HepG2 (cell line): ENCODE measurements around the gene ZNF652. TPM values are rescaled to one million over a fixed set of nuclear protein-coding genes. Genes with fewer than 3 reads are reported as not detected.

Source experiments
- CENPT ChIP-seq: sonication (generic); formaldehyde crosslinking; IDR thresholded peaks from 2 replicates; pipeline ENCODE4 v1.8.0; 2022; ENCODE audit warnings: low read depth, mild to moderate bottlenecking, moderate library complexity, missing genetic modification reagents
- LRRFIP1 ChIP-seq: sonication (generic); formaldehyde crosslinking; conservative IDR thresholded peaks from 2 replicates; pipeline ENCODE4 v1.4.0; 2020; ENCODE audit warnings: missing genetic modification reagents
- MLXIP ChIP-seq: sonication (generic); formaldehyde crosslinking; IDR thresholded peaks from 2 replicates; pipeline ENCODE4 v1.9.0; 2021; ENCODE audit warnings: missing genetic modification reagents, borderline replicate concordance
- MTA3 ChIP-seq: sonication (generic); formaldehyde crosslinking; IDR thresholded peaks from 2 replicates; pipeline ENCODE4 v1.4.0; 2020; ENCODE audit warnings: missing genetic modification reagents
- TBX3 ChIP-seq: fragments of 450-650 bp; IDR thresholded peaks from 2 replicates; pipeline ENCODE4 v1.6.1; 2017; ENCODE audit warnings: antibody characterized with exemption, mild to moderate bottlenecking, inconsistent platforms, borderline replicate concordance
- ZNF766 ChIP-seq: sonication (generic); formaldehyde crosslinking; IDR thresholded peaks from 2 replicates; pipeline ENCODE4 v1.5.0; 2020; ENCODE audit warnings: missing genetic modification reagents, borderline replicate concordance
- ZSCAN31 ChIP-seq: sonication (generic); formaldehyde crosslinking; IDR thresholded peaks from 2 replicates; pipeline ENCODE4 v1.5.0; 2020; ENCODE audit warnings: low read depth, mild to moderate bottlenecking, missing genetic modification reagents
- polyA plus RNA-seq, 8 experiments: library from polyadenylated mRNA; depleted of rRNA in 3 of 8; stranded (reverse) in 7 of 8; unstranded in 1 of 8; fragments of >200 nt; fragmentation: Illumina TruSeq in 4 of 8; extraction: Trizol in 4 of 8; gene quantifications; 2 replicates each; pipeline versions ENCODE4 v1.2.1 to v1.2.3, GENCODE V29; 2011 to 2016; ENCODE audit warnings: low read depth in 4 of 8, missing spikeins in 1 of 8, mixed read lengths in 1 of 8; ENCODE audit not compliant: insufficient read depth in 1 of 8
- total RNA-seq, 5 experiments: library from RNA; depleted of rRNA; stranded (reverse); fragments of >200 nt; fragmentation: Illumina TruSeq; extraction: Trizol; gene quantifications; 2 replicates each; pipeline ENCODE4 v1.2.3, GENCODE V29; 2016; ENCODE audit warnings: low read depth in 1 of 5

The ZNF652 gene
- total and polyA plus RNA-seq, 2 of the 13 experiments (the other 11 are each of a cell fraction or from before 2014, with no cell fraction given), result 16.2 to 30.2 TPM

DNA sequence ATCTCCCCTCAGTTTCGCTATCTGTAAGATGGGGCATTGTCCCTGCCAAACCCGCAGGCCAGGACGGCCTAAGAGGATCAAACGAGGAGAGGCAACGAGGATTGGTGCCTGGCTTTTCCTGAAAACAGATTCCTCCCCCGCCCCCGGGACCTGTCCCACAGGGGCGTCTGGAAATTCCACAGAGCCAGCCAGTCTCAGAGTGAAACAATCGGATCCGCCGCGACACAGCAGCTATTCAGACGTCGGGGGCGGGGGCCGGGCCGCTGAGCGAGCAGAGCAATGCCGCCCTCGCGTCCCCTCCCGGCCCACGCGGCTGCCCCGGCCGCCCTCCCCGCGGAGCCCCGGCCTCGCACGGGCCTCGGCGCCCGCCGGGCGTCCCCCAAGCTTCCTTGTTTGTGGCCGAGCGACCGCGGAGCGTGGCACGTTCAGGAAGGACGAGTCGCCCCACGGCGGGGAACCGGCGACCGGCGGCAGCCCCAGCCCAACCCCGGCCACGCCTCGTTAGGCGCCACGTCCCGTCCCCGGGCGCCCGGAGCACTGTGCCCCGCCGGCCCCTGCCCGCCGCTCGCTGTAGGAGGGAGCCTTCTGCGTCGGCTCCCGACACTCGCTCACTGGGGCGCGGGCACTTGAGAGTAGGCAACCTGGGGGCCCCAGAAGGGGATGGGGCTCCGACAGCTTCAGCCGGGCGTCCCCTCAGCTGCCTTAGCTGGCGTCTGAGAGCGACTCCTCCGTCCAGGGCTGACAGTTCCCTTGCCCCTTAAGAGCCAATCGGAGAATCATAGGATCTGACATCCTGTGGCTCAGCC lies 101.8 kb downstream of the ZNF652 start (continued):
- TF ChIP-seq ZNF766 (0 out of 2 replicates have a peak, but pooled peaks have one; percentile 22), TBX3 (no peak), ZSCAN31 (CRISPR knock-in tag) (peak; percentile 62; the same call in 1 of the 2 replicates), MTA3 (CRISPR knock-in tag) (no peak), CENPT (CRISPR knock-in tag) (no peak), MLXIP (CRISPR knock-in tag) (no peak), LRRFIP1 (CRISPR knock-in tag) (no peak)
- TF ChIP-seq, all 625 proteins: peak for 42
